PC-3 (cell line): ENCODE results near the gene PXN. TPM values are rescaled to one million over a fixed set of nuclear protein-coding genes. Genes with fewer than 3 reads are reported as not detected.

ENCODE experiments used
- ATAC-seq: fragments of 200-7000 bp; cut with Tn5 transposase; 2 replicates; pipeline ENCODE4 v1.9.1; 2020; ENCODE audit warnings: mild to moderate bottlenecking, moderate library complexity
- BruUV-seq: library from RNA; stranded (reverse); fragments of 400-500 nt; replicated peaks from 2 replicates; lab custom pipeline; 2021; lab: Mats Ljungman, UMichigan
- CTCF ChIA-PET: fragments of 300-600 bp; sonication (Branson Sonifier 250); formaldehyde crosslinking; loops from one replicate; lab custom pipeline; 2022; ENCODE audit warnings: antibody characterized with exemption; lab: Charles Lee
- POLR2A ChIA-PET: fragments of 300-600 bp; sonication (Branson Sonifier 250); formaldehyde crosslinking; loops from one replicate; lab custom pipeline; 2022; ENCODE audit warnings: antibody characterized with exemption; ENCODE audit not compliant: unreplicated experiment; lab: Charles Lee
- DNase-seq: peaks from one replicate; pipeline ENCODE4 v3.0.0-alpha.2; 2015
- H2AFZ ChIP-seq: fragments of 300-600 bp; sonication (generic); 2 replicates; pipeline ENCODE4 v1.6.0; 2016; ENCODE audit warnings: antibody characterized with exemption, low read length
- H3F3A ChIP-seq: fragments of 300-600 bp; sonication (generic); one replicate; pipeline ENCODE4 v1.6.0; 2017; ENCODE audit warnings: antibody characterized with exemption, low read length, control low read depth, mild to moderate bottlenecking; ENCODE audit not compliant: unreplicated experiment
- H3K27ac ChIP-seq: fragments of 300-600 bp; sonication (generic); 2 replicates; pipeline ENCODE4 v1.5.1; 2016; ENCODE audit warnings: mild to moderate bottlenecking, low read length
- H3K27me3 ChIP-seq: fragments of 300-600 bp; sonication (generic); 2 replicates; pipeline ENCODE4 v1.6.1; 2016; ENCODE audit warnings: low read length, mixed read lengths
- H3K36me3 ChIP-seq: fragments of 300-600 bp; sonication (generic); 2 replicates; pipeline ENCODE4 v1.6.1; 2016; ENCODE audit warnings: low read depth, mixed run types, low read length, mixed read lengths
- H3K4me1 ChIP-seq: fragments of 300-600 bp; sonication (generic); 2 replicates; pipeline ENCODE4 v1.5.1; 2016; ENCODE audit warnings: low read length; ENCODE audit not compliant: insufficient read depth
- H3K4me2 ChIP-seq: fragments of 300-600 bp; sonication (generic); 2 replicates; pipeline ENCODE4 v1.6.0; 2016; ENCODE audit warnings: low read length
- H3K4me3 ChIP-seq: fragments of 300-600 bp; sonication (generic); 2 replicates; pipeline ENCODE4 v1.5.1; 2016; ENCODE audit warnings: mild to moderate bottlenecking, low read length, mixed read lengths
- H3K79me2 ChIP-seq: fragments of 300-600 bp; sonication (generic); 2 replicates; pipeline ENCODE4 v1.6.1; 2017; ENCODE audit warnings: low read length, mixed read lengths
- H3K9ac ChIP-seq: fragments of 300-600 bp; sonication (generic); 2 replicates; pipeline ENCODE4 v1.6.0; 2016; ENCODE audit warnings: mild to moderate bottlenecking, low read length
- H3K9me2 ChIP-seq: fragments of 300-600 bp; sonication (generic); replicated peaks from 2 replicates; pipeline ENCODE4 v1.6.1; 2016; ENCODE audit warnings: mixed run types, low read length, mixed read lengths
- H3K9me3 ChIP-seq: fragments of 300-600 bp; sonication (generic); 2 replicates; pipeline ENCODE4 v1.6.1; 2016; ENCODE audit warnings: low read length, mixed read lengths
- H4K20me1 ChIP-seq: fragments of 300-600 bp; sonication (generic); 2 replicates; pipeline ENCODE4 v1.6.1; 2016; ENCODE audit warnings: low read length, mixed read lengths
- EZH2 ChIP-seq: fragments of 300-600 bp; sonication (generic); IDR thresholded peaks from one replicate; pipeline ENCODE4 v1.6.1; 2017; ENCODE audit warnings: antibody characterized with exemption, mild to moderate bottlenecking, low read length; ENCODE audit not compliant: unreplicated experiment
- EZH2phosphoT487 ChIP-seq: fragments of 300-600 bp; sonication (generic); IDR thresholded peaks from 2 replicates; pipeline ENCODE4 v1.6.1; 2018; ENCODE audit warnings: mild to moderate bottlenecking, antibody characterized with exemption, low read length, borderline replicate concordance
- intact Hi-C: fragments of 100-400 bp; cut with micrococcal nuclease; formaldehyde crosslinking; loops from 2 replicates; pipeline ENCODE4 v1.9.0; 2023
- total RNA-seq: library from RNA; depleted of rRNA; stranded (reverse); fragments of >200 nt; gene quantifications from 2 replicates; pipeline ENCODE4 v1.2.3, GENCODE V29; 2014
- TF ChIP-seq, protein P1 (sequence below): fragments of 300-600 bp; sonication (generic); conservative IDR thresholded peaks from 2 replicates; pipeline ENCODE4 v1.5.1; 2017; ENCODE audit warnings: antibody characterized with exemption, low read depth, mild to moderate bottlenecking, low read length

The PXN gene
- total RNA-seq, 1 experiment from 2014 or later, result 313 TPM

DNA sequence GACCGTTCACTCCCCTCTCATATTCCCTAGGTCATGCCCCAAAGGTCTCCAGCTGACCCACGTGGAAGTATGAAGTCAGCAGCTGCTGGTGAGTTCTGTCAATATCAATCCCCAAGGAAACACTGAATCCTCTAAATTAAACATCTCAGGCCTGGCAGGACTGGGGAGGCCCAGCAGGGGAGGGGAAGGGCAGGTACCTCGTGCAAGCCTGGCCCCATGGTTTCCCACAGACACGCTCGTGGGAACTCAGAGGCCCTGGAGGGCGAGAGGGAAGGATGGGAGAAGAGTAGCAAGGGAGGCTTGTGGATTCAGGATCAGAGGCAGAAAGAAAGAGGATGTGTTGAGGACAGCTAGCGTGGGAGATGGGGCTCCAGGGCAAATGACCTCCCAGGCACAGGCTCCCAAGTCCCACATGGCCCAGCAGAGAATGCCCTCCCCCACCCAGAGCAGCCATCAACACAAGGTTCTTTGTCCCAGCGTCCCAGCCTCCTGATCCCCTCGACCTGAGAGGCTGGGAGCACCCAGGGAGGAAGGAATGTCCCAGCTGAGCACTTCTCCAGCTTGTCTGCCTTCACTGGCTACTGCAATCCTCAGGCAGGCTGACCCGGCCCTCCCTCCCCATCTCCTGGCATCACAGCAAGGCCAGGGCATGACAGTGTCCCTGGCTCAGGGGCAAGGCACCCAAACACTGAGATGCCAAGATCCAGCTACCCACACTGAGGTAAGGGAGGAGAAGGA lies 44.5 kb downstream of the PXN start:
- peaks cover 90% of the 10 kb centered on the region for H3K36me3 ChIP-seq
- POLR2A ChIA-PET, result interaction anchor here (0.5 kb wide), 1 partner anchor 54 kb away, joined by 5 read pairs; no protein-coding TSS in a partner anchor

DNA sequence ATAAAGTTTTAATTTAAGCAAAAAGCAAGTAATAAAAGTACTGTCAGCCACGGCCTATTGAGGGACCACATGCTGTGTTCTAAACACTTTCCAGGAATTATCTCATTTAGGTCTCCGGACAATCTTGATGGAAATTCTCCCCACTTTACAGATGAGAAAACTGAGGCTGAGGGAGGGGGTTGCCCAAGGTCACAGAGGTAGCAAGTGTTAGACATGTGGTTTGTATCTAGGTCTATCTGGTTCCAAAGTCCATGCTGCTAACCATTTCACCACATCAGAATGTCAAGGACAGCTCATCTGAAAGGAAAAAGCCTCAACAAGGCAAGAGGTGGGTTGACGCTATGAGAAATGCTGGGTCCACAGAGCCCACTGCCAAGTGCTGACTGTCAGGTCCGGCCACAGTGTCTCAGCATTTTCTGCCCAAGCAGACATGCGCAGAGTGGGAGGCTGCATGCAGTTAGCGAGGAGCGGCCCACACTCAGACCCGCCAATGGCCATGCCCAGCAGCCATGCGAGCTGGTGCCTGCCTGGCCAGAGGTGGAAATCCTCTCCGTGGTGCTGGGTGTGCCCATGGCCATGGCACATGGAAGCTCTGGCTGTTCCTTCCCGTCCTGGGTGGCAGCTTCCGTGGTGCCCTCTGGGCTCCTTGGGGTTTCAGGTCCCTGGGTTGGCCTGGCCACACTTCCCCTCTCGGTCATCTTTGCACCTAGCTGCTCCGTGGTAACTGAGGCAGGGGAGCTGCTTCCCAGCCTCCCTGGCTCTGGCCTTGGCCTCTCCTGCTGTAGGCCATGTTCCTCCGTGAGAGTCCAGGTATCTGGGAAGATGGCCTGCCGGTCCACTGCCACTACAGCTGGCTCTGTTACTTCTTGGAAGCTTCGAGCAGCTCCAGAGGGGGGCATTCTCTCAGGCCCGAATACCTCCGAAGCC lies 46.6 kb downstream of the PXN start:
- no peak overlapping the region for H3K4me2 ChIP-seq
- ChIA-PET CTCF (interaction anchor here (0.9 kb wide), 1 partner anchor 9 kb away, joined by 3 read pairs; no protein-coding TSS in a partner anchor), POLR2A (interaction anchor here (0.6 to 0.7 kb wide), 3 partner anchors 12 to 56 kb away, joined by 3 to 4 read pairs (median 3); partner anchors contain the start of gene RPLP0)
- H3K27ac ChIP-seq, result no peak overlapping the region
- H4K20me1 ChIP-seq, result peaks cover 37% of the 10 kb centered on the region
- no peak overlapping the region for H2AFZ ChIP-seq
- DNase-seq (no peak), ATAC-seq (no peak)
- no peak overlapping the region for H3K4me3 ChIP-seq
- H3K36me3 ChIP-seq, result peaks cover 90% of the 10 kb centered on the region
- no peaks in the 10 kb centered on the region for H3K9me2 ChIP-seq
- no peaks in the 10 kb centered on the region for H3F3A ChIP-seq
- H3K9ac ChIP-seq, result no peak overlapping the region
- H3K4me1 ChIP-seq, result no peaks in the 10 kb centered on the region
- TF ChIP-seq, protein P1, sequence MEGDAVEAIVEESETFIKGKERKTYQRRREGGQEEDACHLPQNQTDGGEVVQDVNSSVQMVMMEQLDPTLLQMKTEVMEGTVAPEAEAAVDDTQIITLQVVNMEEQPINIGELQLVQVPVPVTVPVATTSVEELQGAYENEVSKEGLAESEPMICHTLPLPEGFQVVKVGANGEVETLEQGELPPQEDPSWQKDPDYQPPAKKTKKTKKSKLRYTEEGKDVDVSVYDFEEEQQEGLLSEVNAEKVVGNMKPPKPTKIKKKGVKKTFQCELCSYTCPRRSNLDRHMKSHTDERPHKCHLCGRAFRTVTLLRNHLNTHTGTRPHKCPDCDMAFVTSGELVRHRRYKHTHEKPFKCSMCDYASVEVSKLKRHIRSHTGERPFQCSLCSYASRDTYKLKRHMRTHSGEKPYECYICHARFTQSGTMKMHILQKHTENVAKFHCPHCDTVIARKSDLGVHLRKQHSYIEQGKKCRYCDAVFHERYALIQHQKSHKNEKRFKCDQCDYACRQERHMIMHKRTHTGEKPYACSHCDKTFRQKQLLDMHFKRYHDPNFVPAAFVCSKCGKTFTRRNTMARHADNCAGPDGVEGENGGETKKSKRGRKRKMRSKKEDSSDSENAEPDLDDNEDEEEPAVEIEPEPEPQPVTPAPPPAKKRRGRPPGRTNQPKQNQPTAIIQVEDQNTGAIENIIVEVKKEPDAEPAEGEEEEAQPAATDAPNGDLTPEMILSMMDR, result no peak
- TF ChIP-seq EZH2phosphoT487 (no peak), EZH2 (no peak)
- no peaks in the 10 kb centered on the region for H3K27me3 ChIP-seq
- BruUV-seq, result no TSS peak
- peaks cover 45% of the 10 kb centered on the region for H3K79me2 ChIP-seq
- H3K9me3 ChIP-seq, result no peaks in the 10 kb centered on the region
- intact Hi-C loops, result no loop called here

More for the DNA sequence above, 44.5 kb downstream of the PXN start:
- no peaks in the 10 kb centered on the region for H3K27me3 ChIP-seq
- peaks cover 65% of the 10 kb centered on the region for H3K79me2 ChIP-seq
- intact Hi-C loops, result no loop called here
- ATAC-seq, result no peak
- H3K4me3 ChIP-seq, result no peak overlapping the region
- no peaks in the 10 kb centered on the region for H3F3A ChIP-seq
- no peak overlapping the region for H3K27ac ChIP-seq
- H3K9me3 ChIP-seq, result no peaks in the 10 kb centered on the region
- no peaks in the 10 kb centered on the region for H3K9me2 ChIP-seq
- H3K4me1 ChIP-seq, result 0 out of 2 replicates have a peak, but pooled peaks cover under 1% of the 10 kb centered on the region
- H4K20me1 ChIP-seq, result peaks cover 51% of the 10 kb centered on the region
- TF ChIP-seq EZH2 (no peak), EZH2phosphoT487 (no peak)
- TF ChIP-seq, protein P1, result no peak
- CTCF ChIA-PET, result no interaction called here
- no peak overlapping the region for H3K4me2 ChIP-seq
- no peak overlapping the region for H3K9ac ChIP-seq
- DNase-seq, result no peak
- no peak overlapping the region for H2AFZ ChIP-seq
- no TSS peak for BruUV-seq
